ENCODE measurements around the gene THOC6.

The THOC6 gene

DNA sequence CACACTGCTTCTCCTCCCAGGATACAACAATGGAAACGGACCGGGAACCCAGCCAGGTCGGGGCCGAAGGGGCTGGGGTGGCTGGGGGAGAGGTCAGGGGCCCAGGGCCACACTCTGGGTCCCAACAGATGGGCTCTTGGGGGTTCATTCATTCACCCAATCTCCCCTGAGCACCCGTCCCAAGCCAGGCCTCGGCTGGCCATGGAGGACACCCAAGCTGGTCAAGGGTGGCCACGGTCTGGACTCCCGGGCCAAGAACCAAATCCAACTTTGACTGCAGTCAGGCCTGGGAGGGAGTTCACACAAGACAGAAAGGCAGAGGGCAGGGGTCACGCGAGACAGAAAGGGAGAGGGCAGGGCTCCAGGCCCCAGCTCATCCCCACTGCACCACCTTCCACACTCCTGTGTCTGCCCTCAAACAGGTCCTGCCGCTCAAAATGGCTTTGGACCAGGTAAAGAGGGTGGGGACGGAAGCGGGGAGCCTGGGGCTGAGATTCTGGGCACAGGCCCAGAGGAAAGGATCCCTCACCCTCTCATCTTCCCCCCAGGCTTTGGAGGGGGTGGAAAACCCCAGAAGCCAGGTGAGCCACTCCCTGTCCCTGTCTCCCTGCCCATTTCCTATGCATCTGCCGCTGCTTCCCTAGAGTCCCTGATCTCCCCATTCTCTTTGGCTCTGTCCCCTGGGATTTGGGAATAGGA, 31.3 kb upstream of the THOC6 start:
- no peak for DNase-seq

DNA sequence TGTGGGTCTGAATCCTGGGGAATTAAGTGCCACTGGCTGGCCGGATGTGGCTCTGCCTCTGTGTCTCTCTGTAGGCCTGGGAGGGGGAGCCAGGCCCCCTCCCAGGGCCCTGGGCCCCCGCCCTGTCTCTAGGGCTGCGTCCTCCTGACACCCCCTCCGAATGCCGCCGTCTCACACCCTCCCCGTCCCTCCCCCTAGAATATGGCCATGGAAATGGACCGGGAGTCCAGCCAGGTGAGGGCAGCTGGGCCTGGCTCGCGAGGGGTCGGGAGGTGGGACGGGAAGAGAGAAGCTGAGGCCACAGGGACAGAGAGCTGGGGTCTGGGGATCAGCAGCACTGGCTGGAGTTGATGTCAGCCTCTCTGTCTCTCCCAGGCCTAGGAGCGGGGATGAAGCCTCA, 27.5 kb upstream of the THOC6 start:
- no peak for DNase-seq

DNA sequence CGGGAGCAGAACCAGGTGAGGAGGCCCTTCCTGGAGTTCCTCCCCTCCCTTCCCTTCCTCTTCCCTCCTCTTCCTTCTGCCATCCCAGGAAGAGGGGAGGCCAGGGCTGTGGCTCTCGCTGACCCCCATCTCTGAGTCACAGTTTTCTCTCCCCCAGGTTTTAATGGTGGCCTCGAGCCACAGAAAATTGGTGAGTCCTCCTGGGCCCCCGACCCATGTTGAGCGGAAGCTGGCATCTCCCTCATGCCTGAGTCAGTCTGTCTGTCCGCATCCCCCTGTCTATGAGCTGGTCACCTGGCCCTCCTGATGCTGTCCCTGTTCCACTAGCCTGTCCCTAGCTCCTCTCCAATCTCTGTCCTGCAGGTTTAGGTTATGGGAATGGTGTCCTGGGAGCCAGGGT, 23.9 kb upstream of the THOC6 start:
- no peak for DNase-seq

DNA sequence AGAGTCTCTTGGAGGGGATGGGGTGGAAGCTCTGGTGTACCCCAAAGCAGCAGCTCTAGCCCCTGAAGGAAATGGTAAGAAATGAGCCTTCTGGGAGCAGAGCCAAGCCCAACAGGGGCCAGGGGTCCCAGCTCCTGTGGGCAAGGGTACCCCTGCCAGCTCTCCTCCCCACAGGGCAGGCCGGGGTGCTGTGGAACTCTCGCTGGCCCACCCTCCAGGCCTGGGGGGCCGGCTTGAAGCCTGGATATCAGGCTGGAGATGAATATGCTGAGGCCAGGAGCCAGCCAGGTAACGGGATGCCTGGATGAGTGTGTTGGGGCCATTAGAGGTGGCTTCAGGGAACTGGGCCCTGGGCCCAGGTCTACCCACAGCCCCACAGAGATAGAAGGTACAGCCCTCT, 23.3 kb upstream of the THOC6 start:
- no peak for DNase-seq

DNA sequence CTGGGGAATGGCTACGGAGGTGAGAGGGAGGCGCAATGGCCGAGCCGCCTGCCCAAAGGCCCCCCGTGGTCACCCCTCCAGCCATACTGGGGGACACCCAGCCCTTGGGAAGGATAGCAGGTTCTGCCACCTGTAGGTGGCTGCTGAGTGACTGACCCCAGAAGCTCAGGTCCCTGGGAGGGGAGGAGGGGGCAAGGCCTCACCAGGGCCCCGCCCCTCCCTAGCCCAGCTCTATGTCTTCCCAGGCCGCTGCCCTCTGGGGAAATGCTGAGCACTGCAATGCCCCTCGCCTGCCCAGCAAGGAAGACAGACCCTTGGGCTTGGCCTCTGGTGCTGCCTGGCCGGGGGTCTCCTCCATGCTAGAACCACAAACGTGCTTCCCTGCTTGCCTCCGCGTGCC, 22.5 kb upstream of the THOC6 start:
- no peak for DNase-seq

DNA sequence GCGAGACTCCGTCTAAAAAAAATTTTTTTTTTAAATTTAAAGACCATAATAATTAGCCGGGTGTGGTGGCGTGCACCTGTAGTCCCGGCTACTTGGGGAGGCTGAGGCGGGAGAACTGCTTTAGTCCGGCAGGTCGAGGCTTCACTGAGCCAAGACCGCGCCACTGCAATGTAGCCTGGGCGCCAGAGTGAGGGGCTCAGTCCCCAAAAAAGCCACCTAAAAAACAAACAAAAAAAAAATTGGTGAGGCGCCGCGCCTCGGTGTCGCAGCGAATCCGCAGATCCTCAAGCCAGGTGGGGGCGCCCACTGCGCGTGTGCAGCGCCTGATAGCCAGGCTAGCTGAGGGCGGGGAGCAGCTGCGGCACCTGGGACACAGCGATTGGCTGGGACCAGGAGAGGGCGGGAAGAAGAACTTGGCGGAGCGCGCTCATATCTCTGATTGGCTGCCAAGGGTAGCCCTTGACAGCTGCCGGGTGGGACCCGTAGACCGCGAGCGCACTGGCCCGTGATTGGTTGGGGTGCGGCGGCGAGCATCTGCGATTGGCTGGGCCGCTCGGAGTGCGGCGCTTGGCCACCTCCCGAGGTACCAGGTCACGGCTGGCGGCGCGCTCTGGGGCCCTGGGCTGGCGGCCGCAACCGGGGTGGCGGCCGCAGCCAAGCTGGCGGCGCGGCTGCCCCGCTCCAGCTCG, 20.1 kb upstream of the THOC6 start:
- DNase-seq: peak; percentile 90

DNA sequence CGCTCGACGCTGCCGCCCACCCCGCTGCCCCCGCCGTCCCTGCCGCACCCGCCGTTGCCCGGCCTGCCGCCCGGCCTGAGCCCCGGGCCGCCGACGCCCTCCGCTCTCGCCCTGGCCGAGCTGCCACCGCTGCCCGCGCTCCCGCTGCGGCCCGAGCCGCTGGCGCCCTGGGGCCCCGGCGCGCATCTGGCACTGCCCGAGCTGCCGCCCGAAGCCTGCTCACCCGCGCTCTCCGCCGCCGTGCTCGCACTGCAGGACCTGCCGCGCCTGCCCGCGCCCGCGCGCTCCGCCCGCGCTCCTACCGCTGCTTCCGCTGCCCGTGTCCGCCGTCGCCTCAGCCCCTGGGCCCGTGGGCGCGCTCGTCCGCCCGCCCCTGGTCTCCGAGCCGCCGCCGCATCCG, 19.5 kb upstream of the THOC6 start:
- DNase-seq: no peak

DNA sequence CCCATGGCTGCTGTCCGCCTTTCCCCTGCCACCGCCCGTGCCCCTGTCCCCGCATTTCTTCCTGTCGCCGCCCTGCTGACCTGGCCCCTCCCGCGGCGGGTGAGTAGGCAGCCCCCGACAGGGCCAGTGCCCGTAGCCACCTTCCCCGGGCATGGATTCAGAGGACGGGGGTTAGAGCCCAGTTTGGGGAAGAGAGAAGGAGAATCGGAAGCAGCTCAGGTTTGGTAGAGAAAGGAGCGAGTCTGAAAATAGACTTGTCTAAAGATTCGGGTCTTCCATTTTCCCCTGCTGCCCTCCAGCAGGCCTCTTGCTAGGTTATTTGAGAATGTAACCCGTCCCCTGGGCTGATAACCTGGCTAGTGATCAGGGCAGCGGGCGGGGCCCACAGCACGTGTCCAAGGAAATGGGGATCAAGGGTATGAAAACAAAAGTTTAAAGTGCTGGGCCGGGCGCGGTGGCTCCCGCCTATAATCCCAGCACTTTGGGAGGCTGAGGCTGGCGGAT, 19.0 kb upstream of the THOC6 start:
- no peak for DNase-seq

DNA sequence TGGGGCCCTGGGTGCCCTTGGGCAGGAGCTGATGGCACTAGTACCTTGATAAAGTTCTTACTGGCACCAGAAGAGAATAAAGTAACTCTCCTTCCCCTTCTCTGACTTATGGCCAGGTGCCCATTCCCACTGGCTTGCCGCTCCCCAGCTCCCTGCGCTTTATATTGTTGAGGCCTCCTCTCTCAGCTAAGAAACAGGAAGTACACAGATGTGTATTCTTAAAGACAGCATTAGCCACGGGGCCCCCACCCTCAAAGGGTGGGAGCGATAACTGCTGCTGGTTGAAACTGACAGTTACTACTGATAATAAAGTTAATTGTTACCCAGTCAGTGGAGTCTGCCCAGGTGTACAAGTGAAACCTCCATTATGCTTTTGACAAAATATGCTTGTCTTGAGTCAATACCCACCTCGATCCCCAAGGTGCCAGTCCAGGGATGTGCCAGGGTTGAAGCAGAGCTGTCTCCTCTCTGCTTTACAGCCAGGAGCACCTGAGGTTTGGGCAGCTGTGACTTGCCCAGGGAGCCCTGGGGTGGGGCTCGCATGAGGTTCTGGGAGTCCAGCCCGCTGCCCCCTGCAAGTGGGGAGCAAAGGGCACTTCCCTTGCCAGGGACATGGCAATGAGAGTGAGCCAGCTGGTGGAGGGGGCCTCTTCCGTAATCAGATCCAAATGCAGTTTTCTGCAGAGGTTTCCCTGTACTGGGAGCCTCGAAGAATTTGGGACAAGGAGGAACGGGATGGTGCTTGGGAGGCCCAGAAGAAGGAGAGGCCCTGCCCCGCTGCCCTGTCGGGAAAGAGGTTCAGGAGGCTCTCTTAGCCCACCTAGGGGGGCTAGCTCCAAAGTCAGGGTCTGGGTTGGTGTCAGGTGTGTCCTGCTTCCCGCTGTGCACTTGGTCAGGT, 16.5 kb upstream of the THOC6 start:
- DNase-seq: no peak

DNA sequence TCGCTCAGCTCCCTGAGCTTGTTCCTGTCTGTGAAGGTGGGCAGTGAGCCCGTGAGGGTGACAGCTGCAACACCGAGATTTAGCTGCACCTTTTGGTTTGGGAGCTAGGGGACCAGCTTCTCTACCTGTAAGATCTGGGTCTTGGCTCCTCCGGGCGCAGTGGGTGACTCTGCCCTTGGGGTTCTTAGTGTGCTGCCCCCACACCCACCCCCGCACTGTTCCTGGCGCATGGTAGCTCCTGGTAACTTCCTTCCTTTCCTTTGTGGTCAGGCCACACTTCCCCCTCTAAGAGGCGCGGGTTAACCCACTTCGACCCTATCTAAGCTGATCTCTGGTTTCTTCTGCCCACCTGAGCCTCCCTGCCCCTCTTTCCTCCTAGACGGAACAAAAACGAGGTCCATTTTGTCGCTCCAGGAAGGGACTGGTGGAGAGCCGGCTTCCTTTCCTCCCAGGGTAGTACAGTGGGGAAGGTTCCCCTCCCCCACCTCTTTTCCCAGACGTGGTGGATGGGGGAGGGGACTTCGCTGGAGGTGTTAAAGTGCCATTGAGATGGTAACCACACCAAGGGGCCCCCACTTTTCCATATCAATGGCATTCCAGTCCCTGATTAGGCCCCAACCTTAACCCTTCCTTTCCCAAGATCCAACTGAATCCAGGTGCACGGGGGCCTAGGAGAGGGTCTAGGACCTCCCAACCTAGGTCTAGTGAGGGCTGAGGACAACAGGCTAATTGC, 15.7 kb upstream of the THOC6 start:
- no peak for DNase-seq

DNA sequence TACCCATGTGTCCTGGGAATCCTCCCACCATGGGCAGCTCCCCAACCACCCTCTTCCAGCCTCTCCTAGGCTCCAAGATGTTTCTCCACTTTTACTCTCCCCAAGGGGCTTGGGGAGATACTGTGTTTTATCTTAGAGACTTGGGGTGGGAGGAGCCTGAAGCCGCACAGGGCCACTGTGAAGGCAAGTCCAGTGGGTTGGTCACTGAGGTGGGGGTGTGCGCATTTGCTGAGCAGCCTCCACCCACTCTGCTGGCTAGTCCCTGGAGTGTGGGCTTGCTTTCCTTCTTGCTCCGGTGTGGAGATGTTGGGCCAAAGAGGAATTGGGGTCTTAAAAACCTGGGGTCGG, 15.2 kb upstream of the THOC6 start:
- DNase-seq: no peak

DNA sequence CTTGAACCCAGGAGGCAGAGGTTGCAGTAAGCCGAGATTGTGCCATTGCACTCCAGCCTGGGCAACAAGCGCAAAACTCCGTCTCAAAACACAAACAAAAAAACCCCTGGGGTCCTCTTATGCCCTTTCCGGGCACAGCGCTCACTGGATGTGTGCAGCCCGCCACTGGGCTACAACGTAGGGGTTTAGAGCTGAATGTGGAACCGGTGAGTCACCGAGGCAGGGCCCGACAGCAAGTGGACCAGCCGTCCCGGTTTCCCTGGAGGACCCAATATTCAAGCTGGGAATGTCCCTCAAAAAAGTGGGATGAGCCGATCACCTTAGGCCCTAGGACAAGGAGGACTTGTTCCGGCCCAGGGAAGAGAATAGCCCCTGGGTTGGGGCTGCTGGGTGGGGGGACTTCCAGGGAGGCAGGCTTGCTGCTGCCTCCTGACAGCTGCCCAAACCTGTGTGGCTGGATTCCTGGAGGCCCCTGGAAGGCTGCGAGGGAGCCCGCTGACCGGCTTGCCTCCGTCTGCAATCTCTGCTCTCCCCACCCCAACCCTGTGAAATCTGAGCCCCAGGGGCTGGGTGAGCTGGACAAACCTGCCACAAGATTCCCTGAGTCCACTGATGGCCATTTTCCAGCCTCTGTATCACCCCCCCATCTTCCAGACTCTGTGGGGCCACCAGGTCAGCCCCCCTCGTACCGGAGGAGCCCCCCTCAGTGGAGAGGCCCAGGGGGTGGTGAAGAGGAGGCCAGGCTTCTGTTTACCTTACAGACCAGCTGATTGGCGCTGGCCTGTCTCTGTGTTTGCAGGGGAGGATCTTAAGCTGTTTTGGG, 14.1 kb upstream of the THOC6 start:
- DNase-seq: no peak

DNA sequence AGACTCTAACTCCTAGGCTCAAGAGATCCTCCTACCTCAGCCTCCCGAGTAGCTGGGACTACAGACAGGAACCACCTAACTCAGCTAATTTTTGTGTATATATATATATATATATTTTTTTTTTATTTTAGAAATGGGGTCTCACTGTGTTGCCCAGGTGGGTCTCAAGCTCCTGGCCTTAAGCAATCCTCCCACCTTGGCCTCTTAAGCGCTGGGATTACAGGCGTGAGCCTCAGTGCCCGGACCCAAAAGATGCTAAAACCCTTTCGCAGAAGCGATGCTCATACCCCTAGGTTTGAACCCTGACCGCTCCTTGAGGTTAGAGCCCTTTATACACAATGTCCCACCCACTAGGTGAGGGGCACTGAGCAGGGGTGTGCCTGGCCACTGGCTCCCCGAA, 13.3 kb upstream of the THOC6 start:
- DNase-seq: no peak

DNA sequence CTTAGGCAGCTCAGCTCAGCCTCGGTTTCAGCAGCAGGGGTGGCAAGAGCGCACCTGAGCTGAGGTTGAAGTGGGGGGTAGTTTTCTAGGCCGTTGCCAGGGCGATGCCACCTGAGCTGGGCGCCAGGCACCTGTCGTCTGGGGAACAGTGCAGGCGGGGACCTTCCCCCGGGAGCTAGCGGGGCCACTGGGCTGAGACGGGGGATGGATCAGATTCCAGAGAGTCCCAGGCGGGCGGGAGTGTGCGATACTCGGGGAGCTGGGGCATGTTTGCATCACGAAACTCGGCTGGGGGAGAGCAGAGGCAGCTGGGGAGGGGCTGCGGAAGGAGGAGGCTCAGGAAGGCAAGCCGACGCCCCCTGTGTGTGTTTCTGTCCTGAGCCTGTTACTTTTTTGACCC, 11.6 kb upstream of the THOC6 start:
- DNase-seq: peak; percentile 22

DNA sequence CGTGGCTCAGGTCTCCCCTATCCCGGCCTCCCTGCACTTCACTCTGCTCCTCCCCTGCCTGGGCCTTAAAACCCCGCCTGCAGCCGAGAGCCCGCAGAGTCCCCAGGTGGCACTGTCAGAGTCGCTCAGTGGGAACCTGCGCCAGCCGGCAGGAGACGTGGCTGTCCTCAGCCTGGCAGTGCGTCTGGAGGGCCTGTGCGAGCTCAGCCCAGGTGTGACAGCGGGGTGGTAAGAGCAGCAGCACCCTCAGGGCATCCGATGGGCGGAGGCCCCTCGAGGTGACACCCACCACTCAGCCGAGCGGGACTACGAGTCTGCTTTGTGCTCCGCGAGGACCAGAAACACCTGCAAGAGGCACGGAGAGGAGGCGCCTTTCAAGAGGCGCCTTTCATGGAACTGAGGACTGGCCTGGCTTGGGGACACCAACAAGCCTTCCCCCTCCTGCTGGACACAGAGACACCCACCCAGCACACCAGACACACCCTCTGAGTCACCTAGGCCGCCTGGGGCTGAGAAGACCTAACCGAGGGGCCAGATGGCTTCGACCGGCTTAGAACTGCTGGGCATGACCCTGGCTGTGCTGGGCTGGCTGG, 10.9 kb upstream of the THOC6 start, which contains the start of gene CLDN9:
TSS of gene CLDN9 (plus strand) at position 96 of the 593 bp plus-strand sequence. CDS start at position 536, 440 bp downstream.
- no peak for DNase-seq

DNA sequence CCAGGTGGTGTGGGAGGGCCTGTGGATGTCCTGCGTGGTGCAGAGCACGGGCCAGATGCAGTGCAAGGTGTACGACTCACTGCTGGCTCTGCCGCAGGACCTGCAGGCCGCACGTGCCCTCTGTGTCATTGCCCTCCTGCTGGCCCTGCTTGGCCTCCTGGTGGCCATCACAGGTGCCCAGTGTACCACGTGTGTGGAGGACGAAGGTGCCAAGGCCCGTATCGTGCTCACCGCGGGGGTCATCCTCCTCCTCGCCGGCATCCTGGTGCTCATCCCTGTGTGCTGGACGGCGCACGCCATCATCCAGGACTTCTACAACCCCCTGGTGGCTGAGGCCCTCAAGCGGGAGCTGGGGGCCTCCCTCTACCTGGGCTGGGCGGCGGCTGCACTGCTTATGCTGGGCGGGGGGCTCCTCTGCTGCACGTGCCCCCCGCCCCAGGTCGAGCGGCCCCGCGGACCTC, 10.3 kb upstream of the THOC6 start:
- no peak for DNase-seq

DNA sequence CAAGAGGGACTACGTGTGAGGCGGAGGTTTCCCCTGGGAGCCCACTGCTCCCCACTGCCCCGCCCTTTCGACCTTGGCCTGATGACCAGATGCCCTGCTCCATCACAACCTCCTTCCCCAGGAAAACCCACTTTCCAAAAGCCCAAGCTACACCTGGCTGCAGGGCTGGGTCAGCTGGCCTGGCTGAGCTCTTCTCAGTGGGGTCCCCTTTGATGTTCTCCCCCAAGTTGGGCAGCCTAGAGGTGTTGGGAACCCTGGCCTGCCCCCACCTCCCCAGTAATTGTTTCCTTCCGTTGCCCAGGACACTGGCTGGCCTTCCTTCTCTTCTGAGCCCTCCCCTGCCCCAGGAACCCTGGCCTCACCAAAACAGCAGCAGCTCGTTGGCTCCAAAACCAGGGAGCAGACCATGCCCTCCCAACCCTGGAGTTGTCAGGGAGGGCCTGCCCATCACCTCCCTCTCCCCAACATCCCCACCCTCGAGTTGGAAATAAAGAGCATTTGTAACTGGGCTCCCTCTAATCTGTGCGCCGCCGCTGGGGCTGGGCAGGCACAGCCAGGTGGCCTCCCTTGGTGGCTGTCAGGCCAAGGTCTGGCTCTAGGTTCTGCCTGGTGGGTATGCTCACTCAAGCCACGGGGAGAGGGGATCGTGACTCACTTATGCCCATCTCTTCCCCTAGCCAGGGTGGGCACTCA, 9.7 kb upstream of the THOC6 start:
- no peak for DNase-seq

DNA sequence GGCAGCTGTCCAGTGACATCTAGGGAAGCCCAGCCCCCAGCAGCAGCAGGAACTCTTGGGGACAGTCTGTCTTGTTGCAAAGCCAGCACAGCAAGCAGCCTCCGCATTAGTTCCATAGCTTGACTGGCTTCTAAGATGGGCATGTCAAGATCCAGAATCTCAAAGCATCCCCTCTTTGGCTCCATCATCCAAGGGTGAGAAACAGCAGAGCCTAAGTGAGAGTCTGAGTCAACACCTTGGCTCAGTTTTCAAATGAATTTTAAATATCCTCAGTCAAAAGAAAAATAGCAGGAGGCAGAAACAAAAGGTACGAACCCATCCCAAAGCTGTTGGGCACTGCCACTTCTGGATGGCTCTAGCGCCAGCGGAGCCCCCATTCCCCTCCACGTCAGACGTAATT, 8.9 kb upstream of the THOC6 start:
- DNase-seq: no peak

DNA sequence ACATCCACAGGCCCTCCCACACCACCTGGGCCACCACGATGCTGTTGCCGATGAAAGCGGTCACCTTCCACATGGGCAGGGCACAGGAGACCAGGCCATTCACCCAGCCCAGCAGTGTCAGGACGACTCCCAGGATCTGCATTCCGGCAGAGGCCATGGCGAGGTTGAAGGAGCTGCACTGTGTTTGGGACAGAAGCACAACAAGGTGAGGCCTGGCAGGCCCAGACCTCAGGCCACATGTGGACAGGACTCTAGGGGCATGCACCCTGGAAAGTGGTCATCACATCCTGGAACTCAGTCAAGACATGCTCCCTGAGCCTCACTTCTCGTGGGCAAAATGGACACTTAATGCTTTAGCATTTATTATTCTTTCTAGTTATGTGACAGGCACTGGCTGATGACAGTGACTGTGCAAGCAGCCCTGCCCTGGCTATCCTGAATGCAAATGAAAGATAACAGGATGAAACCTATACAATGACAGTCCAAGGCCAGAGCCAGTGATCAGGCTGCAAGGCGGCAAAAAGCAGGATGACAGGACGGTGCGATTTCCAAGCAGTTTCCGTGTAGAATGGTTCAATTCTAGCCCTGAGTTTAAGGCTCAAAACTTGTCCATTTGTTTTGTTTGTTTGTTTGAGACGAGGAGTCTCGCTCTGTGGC, 7.8 kb upstream of the THOC6 start:
- no peak for DNase-seq

DNA sequence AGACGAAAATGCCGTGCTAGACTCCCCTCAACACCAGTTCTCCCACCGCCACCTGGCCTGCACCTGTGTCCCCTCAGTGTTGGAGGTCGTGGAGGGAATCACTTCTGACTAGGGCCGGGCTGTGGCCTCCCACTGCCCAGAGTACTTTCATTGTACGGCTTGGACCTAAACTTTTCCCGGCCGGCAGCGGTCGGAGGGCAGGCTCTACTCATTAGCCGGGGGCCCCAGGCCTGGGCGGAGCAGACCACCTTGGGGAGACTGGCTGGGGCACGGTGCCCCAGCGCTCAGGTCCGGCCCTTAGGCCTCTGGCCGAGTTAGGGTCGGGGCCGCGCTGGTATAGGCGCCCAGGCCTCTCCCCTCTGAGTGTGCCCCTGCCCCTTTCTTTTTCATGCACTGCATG, 6.5 kb upstream of the THOC6 start:
- no peak for DNase-seq

Measured in NCI-H2029 treated with DMSO at 0.1 percent for 48 hours (cell line).